ENCODE results near the gene MCAM.

MCAM gene

DNA sequence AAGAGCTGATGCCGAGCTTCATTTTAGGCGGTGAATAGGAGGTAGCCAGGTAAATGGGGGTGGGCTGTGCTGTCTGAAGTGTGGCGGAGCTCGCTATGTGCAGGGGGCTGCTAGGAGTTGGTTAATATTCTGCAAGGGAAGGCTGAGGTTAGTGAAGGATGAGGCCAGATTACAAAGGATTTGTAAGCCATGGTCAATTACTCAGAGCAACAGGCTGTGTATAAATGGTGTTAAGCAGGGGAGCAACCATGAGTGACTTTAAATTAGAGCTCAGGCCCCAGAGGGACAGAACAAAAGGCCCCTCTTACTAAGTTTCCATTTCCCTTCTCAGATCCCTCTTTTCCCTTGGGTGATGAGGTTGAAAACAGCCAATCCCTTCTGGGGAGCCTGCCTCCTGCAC, 7.3 kb upstream of the MCAM start:
- no peak for DNase-seq

- peak; percentile 85 for DNase-seq
Observed at GRCh38 chr11:119323532-119324033, 6.7 kb upstream of the MCAM start.

DNA sequence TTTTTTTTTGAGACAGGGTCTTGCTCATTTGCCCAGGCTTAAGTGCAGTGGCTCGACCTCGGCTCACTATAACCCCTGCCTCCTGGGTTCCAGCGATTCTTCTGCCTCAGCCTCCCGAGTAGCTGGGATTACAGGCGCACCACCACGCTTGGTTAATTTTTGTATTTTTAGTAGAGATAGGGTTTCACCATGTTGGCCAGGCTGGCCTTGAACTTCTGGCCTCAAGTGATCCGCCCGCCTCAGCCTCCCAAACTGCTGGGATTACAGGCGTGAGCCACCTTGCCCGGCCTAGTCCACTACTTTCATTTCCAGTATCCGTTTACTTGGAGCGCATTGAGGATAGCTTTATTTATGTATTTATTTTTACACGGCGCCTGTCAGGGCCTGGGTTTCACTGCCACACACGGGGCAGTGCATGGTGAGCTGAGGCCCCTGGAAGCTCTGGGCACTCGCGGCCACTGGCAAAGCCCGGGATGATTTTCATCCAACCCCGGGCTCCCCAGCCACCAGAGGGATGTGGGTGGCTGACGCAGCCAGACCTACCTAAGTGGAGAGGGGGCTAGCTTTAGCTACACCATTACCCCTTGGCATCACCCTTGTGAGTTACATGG, 6.1 kb upstream of the MCAM start:
- DNase-seq, result no peak

GRCh38 chr11:119322360-119322739, 5.4 kb upstream of the MCAM start:
- no peak for DNase-seq

DNA sequence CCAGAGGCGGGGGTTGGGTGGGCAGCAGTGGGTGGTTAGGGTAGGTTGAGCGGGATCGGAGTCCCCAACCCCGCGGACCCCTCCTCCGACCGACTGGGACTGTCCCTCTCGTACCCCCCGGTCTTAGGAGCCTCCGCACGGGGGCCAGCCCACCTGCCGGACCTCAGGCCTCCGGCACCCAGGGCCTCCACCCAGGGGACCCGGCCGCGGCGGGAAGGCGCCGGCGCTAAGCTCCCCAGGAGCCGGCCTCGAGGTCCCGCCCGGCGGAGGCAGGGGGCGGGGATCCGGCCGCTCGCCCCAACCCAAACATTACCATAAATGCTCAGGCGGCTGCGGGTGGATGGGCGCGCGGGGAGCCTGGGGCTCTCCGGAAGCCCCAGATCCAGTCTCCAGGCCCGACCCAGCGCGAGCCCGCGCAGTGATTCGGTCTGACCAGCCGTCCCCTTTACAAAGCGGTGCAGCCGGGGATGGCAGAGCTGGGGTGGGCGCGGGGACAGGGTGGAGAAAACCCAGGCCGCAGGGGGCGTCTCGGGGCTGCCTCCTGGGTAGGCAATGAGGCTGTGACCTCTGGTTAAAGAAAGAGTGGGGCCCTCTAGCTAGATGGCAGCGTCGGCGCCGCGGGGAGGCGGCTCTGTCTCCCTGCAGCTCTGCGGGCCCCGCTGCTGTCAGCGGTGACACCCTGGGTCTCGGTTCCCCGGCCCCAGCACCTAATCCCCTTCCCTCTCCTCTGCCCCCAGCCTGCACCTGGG, 4.0 kb upstream of the MCAM start:
- peak; percentile 80 for DNase-seq

DNA sequence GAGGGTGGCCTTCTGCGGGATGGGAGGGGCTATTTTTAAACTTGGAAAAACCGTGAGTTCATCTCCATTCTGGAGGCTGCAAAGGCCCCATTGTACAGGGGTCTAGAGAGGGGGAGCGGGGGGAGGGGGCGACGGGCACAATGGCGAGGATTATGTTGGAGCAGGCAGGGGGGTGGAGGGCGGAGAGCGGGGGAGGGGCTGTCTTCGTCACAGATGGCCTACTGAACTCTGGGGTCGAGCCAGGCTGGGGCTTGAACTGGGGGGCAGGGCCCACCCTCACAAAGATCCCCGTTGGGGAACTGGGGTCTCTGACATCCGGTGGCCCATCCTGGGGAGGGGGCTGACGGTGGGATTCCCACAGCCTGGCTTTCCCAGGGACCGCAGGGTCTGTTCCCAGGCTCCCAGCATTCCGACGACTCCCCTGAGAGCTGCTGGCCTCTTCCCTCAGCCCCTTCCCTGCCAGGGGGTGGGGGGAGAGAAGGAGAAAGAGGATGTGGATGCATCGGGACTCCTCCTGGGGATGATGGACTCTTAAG, 3.4 kb upstream of the MCAM start:
- no peak for DNase-seq

DNA sequence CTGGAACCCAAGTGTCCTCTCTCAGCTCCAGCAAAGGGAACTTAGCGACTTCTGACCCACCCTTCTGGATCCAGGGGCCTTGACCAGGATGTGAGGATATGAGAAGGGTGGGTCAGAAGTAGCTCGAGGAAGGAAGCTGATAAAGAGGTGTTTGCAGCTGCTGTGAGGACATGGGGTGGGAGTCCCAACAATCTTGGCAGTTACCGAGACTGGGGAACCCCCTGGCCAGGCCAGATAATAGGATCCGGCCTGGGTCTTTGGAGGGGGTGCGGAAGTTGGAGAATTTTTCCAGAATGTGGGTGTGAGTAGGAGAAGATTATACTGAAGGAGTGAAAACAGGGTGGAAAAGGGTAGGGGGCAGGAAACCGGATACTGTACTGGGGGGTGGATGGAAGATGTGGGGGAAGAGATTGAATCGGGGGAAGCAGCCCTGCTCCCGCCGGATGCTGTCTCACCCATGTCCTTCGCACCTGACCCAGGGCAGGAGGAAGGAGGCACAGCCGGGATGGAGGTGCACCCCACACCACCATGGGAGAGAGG, 2.8 kb upstream of the MCAM start:
- peak; percentile 43 for DNase-seq

GRCh38 chr11:119319136-119319699, 2.3 kb upstream of the MCAM start:
- no peak for DNase-seq

- peak; percentile 76 for DNase-seq
Observed at GRCh38 chr11:119318240-119319135, 1.6 kb upstream of the MCAM start.

GRCh38 chr11:119317592-119318239, 786 bp upstream of the MCAM start:
- DNase-seq, result no peak

GRCh38 chr11:119316016-119316728, 758 bp downstream of the MCAM start:
- DNase-seq, result peak; percentile 64

DNA sequence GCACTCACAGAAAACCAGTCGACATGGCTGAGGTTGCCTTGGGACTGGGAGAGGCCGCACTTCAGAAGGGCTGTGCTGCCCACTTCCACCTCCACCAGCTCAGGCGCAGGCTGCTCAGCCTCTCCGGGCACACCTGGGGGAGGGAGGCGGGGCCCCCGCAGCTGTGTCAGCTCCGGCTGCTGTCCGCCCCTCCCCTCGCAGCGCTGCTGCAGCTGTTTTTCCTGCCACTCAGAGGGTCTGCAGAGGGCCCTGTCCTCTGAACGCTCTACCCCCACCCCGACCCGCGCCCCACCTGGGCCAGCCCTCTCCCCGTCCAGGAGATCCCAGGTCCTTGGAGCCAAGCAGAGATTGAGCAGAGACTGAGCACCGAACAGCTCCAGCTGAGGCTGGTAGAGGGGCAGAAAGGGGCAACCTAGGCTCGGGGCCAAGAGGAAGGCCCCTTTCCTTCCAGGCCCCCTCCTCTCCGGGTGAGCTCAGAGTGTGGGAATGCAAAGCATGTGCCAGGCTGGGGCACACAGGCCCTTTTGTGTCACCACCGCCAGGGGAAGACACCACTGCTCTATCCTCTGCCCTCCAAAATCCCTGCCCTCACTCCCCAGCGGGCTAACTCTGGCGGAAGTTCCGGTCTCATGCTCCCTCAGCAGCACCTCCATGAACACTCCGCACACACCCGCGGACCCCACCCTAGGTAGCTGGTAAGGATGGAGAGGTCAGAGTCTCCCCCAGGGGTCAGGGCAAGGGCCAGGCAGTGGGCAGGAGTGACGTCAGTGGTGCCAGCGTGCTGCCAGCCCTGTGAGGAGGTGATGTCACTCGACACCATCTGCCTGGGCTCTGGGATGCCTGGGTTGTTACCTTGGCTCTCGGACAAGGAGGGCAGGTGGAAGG, 1.6 kb downstream of the MCAM start:
- peak; percentile 64 for DNase-seq

- peak; percentile 10 for DNase-seq
Observed at GRCh38 chr11:119314726-119315125, 2.2 kb downstream of the MCAM start.

GRCh38 chr11:119310682-119311052, 6.3 kb downstream of the MCAM start:
- DNase-seq, result no peak

DNA sequence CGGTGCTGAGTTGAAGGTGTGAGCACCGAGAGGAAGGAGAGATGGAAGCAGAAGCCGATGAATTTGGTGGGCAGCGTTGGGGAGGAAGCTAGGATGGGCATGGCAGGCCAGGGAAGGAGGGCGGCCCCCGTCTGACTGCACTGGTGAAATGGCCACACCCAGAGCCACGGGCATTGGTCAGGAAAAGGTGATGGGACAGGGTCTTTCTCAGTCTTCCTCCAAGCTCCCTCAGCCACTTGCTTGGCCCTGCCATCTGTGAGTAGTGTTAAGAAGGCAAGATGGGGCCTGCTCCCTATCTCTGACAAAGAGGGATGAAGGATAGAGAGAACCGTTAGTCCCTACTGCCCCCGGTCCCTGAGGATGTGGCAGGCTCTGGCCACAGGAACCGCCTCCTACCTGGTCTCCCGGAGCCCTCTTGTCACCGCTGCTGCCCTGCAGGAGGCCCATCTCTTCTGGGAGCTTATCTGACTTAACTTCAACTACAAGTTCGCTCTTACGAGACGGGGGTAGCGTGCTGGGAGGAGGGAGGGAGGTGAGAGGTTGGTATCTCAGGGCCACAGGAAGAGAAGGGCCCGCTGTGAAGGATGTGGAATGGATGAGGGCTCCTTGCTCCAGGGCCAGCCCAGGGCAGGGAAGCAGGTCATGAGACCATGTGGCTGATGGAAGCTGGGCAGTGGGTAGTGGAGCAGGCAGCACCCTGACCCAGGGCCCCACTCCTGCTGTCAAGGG, 6.8 kb downstream of the MCAM start:
- DNase-seq, result no peak

GRCh38 chr11:119309411-119309810, 7.5 kb downstream of the MCAM start:
- DNase-seq, result no peak

GRCh38 chr11:119307974-119308373, 9.0 kb downstream of the MCAM start:
- no peak for DNase-seq

DNA sequence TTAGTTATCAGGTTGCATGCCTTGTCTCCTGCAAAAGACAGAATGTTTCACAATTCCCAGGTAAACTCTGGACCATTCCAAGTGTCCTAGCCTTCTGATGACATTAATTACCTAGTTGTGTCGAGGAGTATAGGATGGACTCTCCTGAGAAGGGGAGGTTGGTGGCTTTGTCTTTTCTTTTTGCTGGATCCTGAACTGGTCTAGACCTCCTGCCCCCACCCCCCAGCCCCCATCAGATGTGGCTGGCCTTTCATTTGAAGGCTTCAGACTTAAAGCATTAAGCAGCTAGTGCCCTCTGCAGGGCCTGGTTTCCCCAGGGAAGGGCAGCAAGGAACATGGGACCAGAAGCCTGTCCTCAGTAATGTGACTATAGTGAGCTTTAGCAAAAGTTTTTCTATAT, 9.7 kb downstream of the MCAM start:
- DNase-seq, result no peak

- DNase-seq, result no peak
Observed at GRCh38 chr11:119306373-119306890, 10.5 kb downstream of the MCAM start.

Measured in retina (tissue), 1 donor.